Measurements from ENCODE around the gene CYP4F3.
"Not testable (repeated sequence)": the region's sequence is repeated elsewhere in the genome, so short reads cannot be mapped to it uniquely, and the experiment has no call there.

The CYP4F3 gene

GRCh38 chr19:15669891-15670290, 29.2 kb downstream of the CYP4F3 start:
- no peak for DNase-seq (ENCODE audit: low read depth in 2 of 2)

DNA sequence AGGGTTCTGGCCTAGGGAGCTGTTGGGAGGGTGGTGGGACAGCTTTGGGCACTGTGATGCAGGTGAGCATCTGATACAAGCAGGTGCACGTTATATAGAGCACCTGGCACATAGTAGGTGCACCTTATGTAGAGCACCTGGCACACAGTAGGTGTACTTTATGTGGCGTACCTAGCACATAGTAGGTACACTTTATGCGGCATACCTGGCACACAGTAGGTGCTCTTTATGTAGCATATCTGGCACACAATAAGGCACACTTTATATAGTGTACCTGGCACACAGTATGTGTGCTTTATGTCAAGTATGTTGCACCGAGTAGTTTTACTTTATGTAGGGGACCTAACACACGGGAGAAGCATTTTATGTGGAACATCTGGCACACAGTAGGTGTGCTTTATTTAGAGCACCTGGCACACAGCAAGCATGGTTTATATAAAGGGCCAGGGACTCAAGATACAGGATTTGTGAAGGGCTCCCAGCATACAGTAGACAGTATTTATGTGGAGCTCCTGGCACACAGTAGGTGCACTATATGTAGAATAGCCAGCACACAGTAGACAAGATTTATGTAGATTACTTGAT, 30.6 kb downstream of the CYP4F3 start:
- DNase-seq (ENCODE audit: low read depth in 2 of 2): no peak

GRCh38 chr19:15671891-15672579, 31.3 kb downstream of the CYP4F3 start:
- DNase-seq (ENCODE audit: low read depth in 2 of 2): no peak

- DNase-seq (ENCODE audit: low read depth in 2 of 2): no peak
These were observed 32.0 kb downstream of the CYP4F3 start, which contains the start of gene CYP4F12 for GRCh38 chr19:15672580-15673175. Gene CYP4F12 (plus strand): TSS chr19:15673087. CDS start chr19:15673530, 443 bp downstream.

- DNase-seq (ENCODE audit: low read depth in 2 of 2): no peak
These were observed 32.5 kb downstream of the CYP4F3 start for GRCh38 chr19:15673176-15673654.

GRCh38 chr19:15675560-15675959, 34.9 kb downstream of the CYP4F3 start:
- DNase-seq (ENCODE audit: low read depth in 2 of 2): no peak

DNA sequence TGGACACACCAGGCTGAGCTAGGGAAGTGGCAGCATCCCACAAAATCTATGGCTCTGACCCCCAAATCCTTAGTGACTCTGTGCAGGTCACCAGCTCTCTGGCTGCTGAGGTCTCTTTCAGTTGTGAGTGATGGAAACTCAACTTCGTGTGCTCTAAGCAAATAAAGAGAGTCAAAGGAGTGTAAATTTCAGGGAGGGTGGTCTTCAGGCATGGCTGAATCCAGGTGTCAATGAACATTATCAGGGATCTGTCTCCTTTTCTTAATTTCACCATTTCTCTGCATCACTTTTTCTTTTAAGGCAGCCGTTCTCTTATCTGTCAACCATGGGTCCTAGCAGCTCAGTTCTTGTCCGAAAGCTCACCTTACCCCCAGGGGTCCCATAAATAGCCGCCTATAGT, 38.4 kb downstream of the CYP4F3 start:
- DNase-seq (ENCODE audit: low read depth in 2 of 2): no peak

DNA sequence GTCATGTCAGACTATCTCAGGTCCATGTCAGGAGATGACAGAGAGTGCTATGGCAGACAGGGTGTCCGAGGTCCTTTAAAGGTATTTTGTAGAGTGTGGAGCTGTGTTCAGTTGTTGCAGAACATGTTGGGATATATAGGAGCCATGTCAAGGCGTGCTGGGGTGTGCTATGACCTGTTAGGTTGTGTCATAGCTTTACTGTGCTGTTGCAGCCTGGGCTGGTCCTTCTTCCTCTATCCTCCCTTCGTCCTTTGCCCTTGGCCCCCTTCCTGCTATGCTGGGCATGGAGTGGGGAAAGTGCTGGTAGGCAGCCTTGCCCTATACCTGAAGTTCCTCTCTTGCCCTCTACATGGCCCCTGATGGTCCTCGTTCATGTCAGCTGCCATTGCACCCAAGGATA, 39.2 kb downstream of the CYP4F3 start:
- DNase-seq (ENCODE audit: low read depth in 2 of 2): not testable (repeated sequence)

GRCh38 chr19:15680478-15681322, 40.0 kb downstream of the CYP4F3 start:
- no peak for DNase-seq (ENCODE audit: low read depth in 2 of 2)

DNA sequence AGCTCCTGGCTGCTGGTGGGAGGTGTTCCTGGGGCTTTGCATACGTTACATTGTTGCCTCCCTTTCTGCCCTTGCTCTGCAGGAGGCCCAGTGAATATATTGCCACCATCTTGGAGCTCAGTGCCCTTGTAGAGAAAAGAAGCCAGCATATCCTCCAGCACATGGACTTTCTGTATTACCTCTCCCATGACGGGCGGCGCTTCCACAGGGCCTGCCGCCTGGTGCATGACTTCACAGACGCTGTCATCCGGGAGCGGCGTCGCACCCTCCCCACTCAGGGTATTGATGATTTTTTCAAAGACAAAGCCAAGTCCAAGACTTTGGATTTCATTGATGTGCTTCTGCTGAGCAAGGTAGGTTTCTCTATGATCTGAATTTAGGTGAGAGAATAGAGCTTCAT, 42.7 kb downstream of the CYP4F3 start:
- no peak for DNase-seq (ENCODE audit: low read depth in 2 of 2)

DNA sequence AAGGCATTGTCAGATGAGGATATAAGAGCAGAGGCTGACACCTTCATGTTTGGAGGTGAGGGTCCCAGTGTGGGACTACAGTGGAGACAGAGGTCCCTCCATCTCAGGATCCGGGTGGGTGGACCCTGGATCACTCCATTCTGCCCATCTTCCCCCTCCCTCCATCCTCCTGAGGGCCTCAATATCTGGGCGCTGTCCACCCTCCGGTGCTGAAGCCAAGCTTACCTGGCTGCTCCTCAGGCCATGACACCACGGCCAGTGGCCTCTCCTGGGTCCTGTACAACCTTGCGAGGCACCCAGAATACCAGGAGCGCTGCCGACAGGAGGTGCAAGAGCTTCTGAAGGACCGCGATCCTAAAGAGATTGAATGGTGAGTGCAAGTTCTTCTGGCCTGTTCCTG, 44.1 kb downstream of the CYP4F3 start:
- no peak for DNase-seq (ENCODE audit: low read depth in 2 of 2)

GRCh38 chr19:15696654-15697194, 56.0 kb downstream of the CYP4F3 start:
- no peak for DNase-seq (ENCODE audit: low read depth in 2 of 2)

DNA sequence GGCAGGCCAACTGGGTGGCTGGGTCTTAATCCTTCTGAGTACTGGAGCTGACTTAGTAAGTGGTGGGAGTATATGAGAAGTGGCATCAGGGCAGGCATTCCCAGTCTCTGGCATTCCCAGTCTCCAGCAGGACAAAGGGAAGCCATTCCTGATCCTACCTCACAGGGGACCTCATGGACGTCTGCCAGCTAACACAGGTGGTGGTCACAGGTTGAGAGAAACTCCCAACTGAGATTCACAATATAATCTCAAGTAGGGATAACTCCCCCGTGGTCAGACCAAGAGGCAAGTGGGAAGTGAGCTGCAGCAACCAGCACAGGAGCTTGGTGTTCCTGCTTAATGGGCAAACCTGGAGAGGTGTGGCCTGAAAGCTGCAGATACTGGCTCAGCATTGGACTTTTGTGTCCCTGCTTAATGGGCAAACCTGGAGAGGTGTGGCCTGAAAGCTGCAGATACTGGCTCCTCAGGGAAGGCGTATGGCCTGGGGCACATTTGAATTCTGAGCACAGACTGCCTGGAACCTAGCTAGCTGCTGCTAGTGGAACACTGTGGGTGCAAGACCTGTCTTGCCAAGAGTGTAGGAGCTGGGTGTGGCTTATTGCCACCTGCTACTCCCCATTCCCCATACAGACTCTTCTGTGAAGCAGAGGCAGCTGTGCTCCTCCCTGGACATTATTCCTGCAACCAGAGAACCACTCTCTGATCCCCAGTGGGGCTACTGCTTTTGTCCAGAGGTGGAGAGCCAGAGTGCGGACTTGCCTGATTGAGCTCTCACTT, 61.2 kb downstream of the CYP4F3 start:
- DNase-seq (ENCODE audit: low read depth in 2 of 2): no peak

DNA sequence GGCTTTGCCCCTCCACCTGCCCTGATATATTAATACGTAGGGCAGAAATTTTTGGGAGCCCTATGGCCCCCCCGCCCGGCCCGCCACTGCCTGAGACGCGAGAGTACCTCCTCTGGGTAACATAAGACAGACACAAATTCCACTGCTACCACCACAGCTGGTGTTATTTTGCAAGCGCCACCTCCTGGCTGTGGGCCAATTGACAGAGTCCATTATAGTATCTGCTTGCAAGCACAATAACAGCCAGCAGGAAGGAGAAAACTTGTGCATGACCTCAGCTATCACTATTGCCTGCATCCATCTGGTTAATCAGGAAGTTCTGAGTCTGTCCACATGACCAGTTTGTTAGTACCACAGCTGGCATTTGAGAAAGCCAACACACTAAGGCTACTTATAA, 61.8 kb downstream of the CYP4F3 start:
- peak in 1 of 2 donors; percentile 14 for DNase-seq (ENCODE audit: low read depth in 2 of 2)

Data from stimulated activated CD4-positive, alpha-beta T cell treated with anti-CD3 and anti-CD28 coated beads, Interleukin-15, amount 100 ng/mL, for 48 hours (primary cell).